Gastroesophageal sphincter (tissue), 4 donors: ENCODE data around the gene ASB11. TPM values are rescaled to one million over a fixed set of nuclear protein-coding genes. Genes with fewer than 3 reads are reported as not detected.
A peak's percentile ranks its signal among the peaks of the same experiment; 100 is the strongest.
"Not testable (repeated sequence)": the region's sequence is repeated elsewhere in the genome, so short reads cannot be mapped to it uniquely, and the experiment has no call there.

ENCODE experiments used
- ATAC-seq: fragments of 150-250 bp; one replicate; pipeline ENCODE4 v1.9.1; 2016; ENCODE audit warnings: mild to moderate bottlenecking, moderate library complexity
- H3K27ac ChIP-seq, 4 donors: fragments of 200-600 bp; sonication (generic) in 3 of 4; 1 replicate in 3 of 4; 2 replicates in 1 of 4; pipeline ENCODE4 v1.5.1; 2016 to 2019
- H3K27me3 ChIP-seq: fragments of 200-600 bp; sonication (generic); one replicate; pipeline ENCODE4 v1.5.1; 2019
- H3K36me3 ChIP-seq, 2 donors: fragments of 200-600 bp; sonication (generic); one replicate each; pipeline ENCODE4 v1.5.1; 2019; ENCODE audit warnings: control low read depth in 1 of 2
- H3K4me1 ChIP-seq, 3 donors: fragments of 200-600 bp; sonication (generic); 1 replicate in 2 of 3; 2 replicates in 1 of 3; pipeline ENCODE4 v1.5.1; 2016 to 2019; ENCODE audit warnings: control low read depth in 2 of 3
- H3K4me3 ChIP-seq, 2 donors: fragments of 200-600 bp; sonication (generic); one replicate each; pipeline ENCODE4 v1.5.1; 2019; ENCODE audit warnings: mild to moderate bottlenecking in 1 of 2, moderate library complexity in 1 of 2
- H3K9me3 ChIP-seq, 3 donors: fragments of 200-600 bp; sonication (generic); one replicate each; pipeline ENCODE4 v1.5.1; 2017 to 2019; ENCODE audit warnings: control low read depth in 2 of 3
- CTCF ChIP-seq, 4 experiments: fragments of 200-600 bp in 2 of 4; fragments of 450-650 bp in 2 of 4; sonication (generic) in 1 of 4; IDR thresholded peaks; one replicate each; pipeline ENCODE4 v1.5.1; 2017 to 2019; ENCODE audit warnings: antibody characterized with exemption in 4 of 4, mild to moderate bottlenecking in 2 of 4, moderate library complexity in 2 of 4
- EP300 ChIP-seq: sonication (generic); formaldehyde crosslinking; IDR thresholded peaks from one replicate; pipeline ENCODE4 v1.6.1; 2017; ENCODE audit warnings: antibody characterized with exemption, mild to moderate bottlenecking
- POLR2A ChIP-seq, 2 donors: fragments of 450-650 bp; IDR thresholded peaks; one replicate each; pipeline ENCODE4 v1.6.1; 2017; ENCODE audit warnings: antibody characterized with exemption in 2 of 2, mild to moderate bottlenecking in 2 of 2, moderate library complexity in 1 of 2
- POLR2AphosphoS5 ChIP-seq: sonication (generic); formaldehyde crosslinking; IDR thresholded peaks from one replicate; pipeline ENCODE4 v1.6.1; 2017; ENCODE audit warnings: antibody characterized with exemption
- WGBS, 2 donors: methylation state at CpG; one replicate each; pipeline ENCODE4 v1.1.5; 2018; ENCODE audit warnings: low coverage in 1 of 2; 5-methylcytosine and 5-hydroxymethylcytosine counted together
- total RNA-seq, 4 donors: library from RNA; depleted of rRNA; stranded (reverse); fragments of >200 nt; gene quantifications; one replicate each; pipeline ENCODE4 v1.1.0, GENCODE V29; 2016

Gene ASB11
- total RNA-seq, 4 donors from 2014 or later: 0.67 TPM; not detected in 3

GRCh38 chrX:15277604-15278003, 37.8 kb downstream of the ASB11 start:
- Histone ChIP-seq H3K9me3 (no peaks in the 10 kb centered on the region), H3K36me3 (no peaks in the 10 kb centered on the region), H3K27ac (no peak overlapping the region), H3K27me3 (no peaks in the 10 kb centered on the region), H3K4me1 (no peaks in the 10 kb centered on the region), H3K4me3 (no peak overlapping the region)
- TF ChIP-seq POLR2AphosphoS5 (no peak), CTCF (IDR thresholded peaks at IDR 0.05) (no peak), EP300 (no peak)
- WGBS, 2 donors: 22 to 29% methylated on average over 1 of the region's 1 CpG
- no peak for ATAC-seq

- no peak for ATAC-seq
- TF ChIP-seq POLR2AphosphoS5: no peak
- no peak for TF ChIP-seq POLR2A (IDR thresholded peaks at IDR 0.05)
- no peak for TF ChIP-seq CTCF (IDR thresholded peaks at IDR 0.05)
- WGBS, 2 donors: 60% methylated on average over 1 of the region's 2 CpGs; no CpG with 5 or more reads in 1 of the 2 donors
- no peaks in the 10 kb centered on the region for H3K36me3 ChIP-seq
- no peak overlapping the region for H3K4me3 ChIP-seq
- H3K4me1 ChIP-seq: no peaks in the 10 kb centered on the region
- H3K27ac ChIP-seq: no peak overlapping the region
- H3K27me3 ChIP-seq: no peaks in the 10 kb centered on the region
- no peaks in the 10 kb centered on the region for H3K9me3 ChIP-seq
These were observed 40.5 kb downstream of the ASB11 start for GRCh38 chrX:15274946-15275345.

GRCh38 chrX:15273275-15273674, 42.2 kb downstream of the ASB11 start:
- not testable (repeated sequence) for ATAC-seq, H3K9me3 ChIP-seq, H3K36me3 ChIP-seq, H3K4me1 ChIP-seq, H3K27ac ChIP-seq, H3K4me3 ChIP-seq, H3K27me3 ChIP-seq
- WGBS, 2 donors: 70 to 92% methylated on average over 5 to 7 of the region's 10 CpGs

GRCh38 chrX:15271757-15272156, 43.7 kb downstream of the ASB11 start:
- WGBS, 2 donors: 63 to 90% methylated on average over 1 of the region's 1 CpG

GRCh38 chrX:15269618-15270521, 45.6 kb downstream of the ASB11 start, which contains the start of gene ASB9:
ASB9 (minus strand) TSS chrX:15270083; CDS start chrX:15269874, 209 bp downstream.
- H3K27ac ChIP-seq: peak within 1 kb of the TSS in 1 of 4 donors; percentile 4

More at GRCh38 chrX:15271757-15272156, 43.7 kb downstream of the ASB11 start:
- H3K36me3 ChIP-seq: no peaks in the 10 kb centered on the region
- no peaks in the 10 kb centered on the region for H3K9me3 ChIP-seq
- H3K27me3 ChIP-seq: no peaks in the 10 kb centered on the region
- H3K27ac ChIP-seq: no peak overlapping the region
- H3K4me3 ChIP-seq: no peak overlapping the region
- TF ChIP-seq CTCF (IDR thresholded peaks at IDR 0.05) (no peak), EP300 (no peak), POLR2AphosphoS5 (no peak), POLR2A (IDR thresholded peaks at IDR 0.05) (no peak)
- ATAC-seq: no peak
- H3K4me1 ChIP-seq: no peaks in the 10 kb centered on the region

More at GRCh38 chrX:15269618-15270521, 45.6 kb downstream of the ASB11 start, which contains the start of gene ASB9:
- TF ChIP-seq POLR2A (IDR thresholded peaks at IDR 0.05) (no peak), CTCF (IDR thresholded peaks at IDR 0.05) (no peak), EP300 (no peak), POLR2AphosphoS5 (no peak)
- H3K4me3 ChIP-seq: peak within 1 kb of the TSS in 1 of 2 donors; percentile 23
- H3K27me3 ChIP-seq: no peaks in the 10 kb centered on the region
- ATAC-seq: peak; percentile 67
- WGBS, 2 donors: 14 to 31% methylated on average over 2 of the region's 15 CpGs
- no peaks in the 10 kb centered on the region for H3K4me1 ChIP-seq
- no peaks in the 10 kb centered on the region for H3K9me3 ChIP-seq
- no peaks in the 10 kb centered on the region for H3K36me3 ChIP-seq
